Measurements from ENCODE around the gene PACRG. TPM values are rescaled to one million over a fixed set of nuclear protein-coding genes. Genes with fewer than 3 reads are reported as not detected.

PACRG gene
- total RNA-seq, 5 donors from 2014 or later (not counting 1 experiment from before 2014, with no cell fraction given), result 0.20 to 3.0 (median 1.2) TPM; not detected in 1

GRCh38 chr6:163285691-163286090 is 557.9 kb downstream of the PACRG start:
- WGBS (ENCODE audit: insufficient coverage), result 100% methylated on average over 1 of the region's 7 CpGs
- Mint-ChIP-seq H3K27me3 (peaks cover 4 to 5% of the 10 kb centered on the region in 2 donors), H3K9me3 (no peaks in the 10 kb centered on the region), H3K27ac (no peak overlapping the region), H3K36me3 (no peaks in the 10 kb centered on the region), H3K4me1 (no peaks in the 10 kb centered on the region), H3K4me3 (no peak overlapping the region)
- ChIA-PET CTCF (no interaction called here), POLR2A (no interaction called here)
- no peak overlapping the region for H3K27ac ChIP-seq (ENCODE audit: low read length)
- no peaks in the 10 kb centered on the region for H3K4me1 ChIP-seq (ENCODE audit: control insufficient read depth in 1 of 2, extremely low read depth in 1 of 2, insufficient read depth in 2 of 2, low read length in 2 of 2)
- no peak overlapping the region for H3K4me3 ChIP-seq (ENCODE audit: control insufficient read depth in 1 of 2, extremely low read depth in 1 of 2, low read length in 1 of 2)
- H3K9me3 ChIP-seq, result no peaks in the 10 kb centered on the region
- no peaks in the 10 kb centered on the region for H3K36me3 ChIP-seq (ENCODE audit: control insufficient read depth in 2 of 2, extremely low read depth in 1 of 2, insufficient read depth in 1 of 2, low read length in 1 of 2)
- peaks cover 0 to 15% of the 10 kb centered on the region in 2 experiments for H3K27me3 ChIP-seq (replicated peaks in 1 of 2; ENCODE audit: control insufficient read depth in 2 of 2, extremely low read depth in 1 of 2, insufficient read depth in 2 of 2, low read length in 1 of 2)
- DNase-seq (no peak), ATAC-seq (replicated peaks in 1 of 4) (no peak)

- Mint-ChIP-seq H3K4me1 (no peaks in the 10 kb centered on the region), H3K27ac (no peak overlapping the region), H3K36me3 (no peaks in the 10 kb centered on the region)
These were observed 559.9 kb downstream of the PACRG start for GRCh38 chr6:163287626-163288025.

GRCh38 chr6:163288066-163288465 is 560.3 kb downstream of the PACRG start:
- CTCF ChIA-PET, result no interaction called here
- POLR2A ChIA-PET, result no interaction called here
- H3K4me1 Mint-ChIP-seq, result no peaks in the 10 kb centered on the region

More at GRCh38 chr6:163287626-163288025, 559.9 kb downstream of the PACRG start:
- Histone ChIP-seq H3K27me3 (replicated peaks in 1 of 2; ENCODE audit: control insufficient read depth in 2 of 2, extremely low read depth in 1 of 2, insufficient read depth in 2 of 2, low read length in 1 of 2) (peaks cover 0 to 11% of the 10 kb centered on the region in 2 experiments), H3K27ac (ENCODE audit: low read length) (no peak overlapping the region), H3K4me3 (ENCODE audit: control insufficient read depth in 1 of 2, extremely low read depth in 1 of 2, low read length in 1 of 2) (no peak overlapping the region), H3K9me3 (no peaks in the 10 kb centered on the region), H3K36me3 (ENCODE audit: control insufficient read depth in 2 of 2, extremely low read depth in 1 of 2, insufficient read depth in 1 of 2, low read length in 1 of 2) (no peaks in the 10 kb centered on the region), H3K4me1 (ENCODE audit: control insufficient read depth in 1 of 2, extremely low read depth in 1 of 2, insufficient read depth in 2 of 2, low read length in 2 of 2) (no peaks in the 10 kb centered on the region)
- ChIA-PET CTCF (no interaction called here), POLR2A (no interaction called here)
- DNase-seq (no peak), ATAC-seq (replicated peaks in 1 of 4) (no peak)
- H3K27me3 Mint-ChIP-seq, result no peaks in the 10 kb centered on the region
- H3K9me3 Mint-ChIP-seq, result no peaks in the 10 kb centered on the region
- no peak overlapping the region for H3K4me3 Mint-ChIP-seq
- WGBS (ENCODE audit: insufficient coverage), result no CpG with 5 or more reads among the region's 8 CpGs

GRCh38 chr6:163288915-163289314 is 561.1 kb downstream of the PACRG start:
- Histone ChIP-seq H3K27me3 (replicated peaks in 1 of 2; ENCODE audit: control insufficient read depth in 2 of 2, extremely low read depth in 1 of 2, insufficient read depth in 2 of 2, low read length in 1 of 2) (peaks cover 0 to 11% of the 10 kb centered on the region in 2 experiments), H3K4me1 (ENCODE audit: control insufficient read depth in 1 of 2, extremely low read depth in 1 of 2, insufficient read depth in 2 of 2, low read length in 2 of 2) (no peaks in the 10 kb centered on the region), H3K27ac (ENCODE audit: low read length) (no peak overlapping the region), H3K9me3 (no peaks in the 10 kb centered on the region), H3K4me3 (ENCODE audit: control insufficient read depth in 1 of 2, extremely low read depth in 1 of 2, low read length in 1 of 2) (no peak overlapping the region), H3K36me3 (ENCODE audit: control insufficient read depth in 2 of 2, extremely low read depth in 1 of 2, insufficient read depth in 1 of 2, low read length in 1 of 2) (no peaks in the 10 kb centered on the region)
- Mint-ChIP-seq H3K27ac (no peak overlapping the region), H3K36me3 (no peaks in the 10 kb centered on the region), H3K27me3 (no peaks in the 10 kb centered on the region), H3K9me3 (no peaks in the 10 kb centered on the region), H3K4me1 (no peaks in the 10 kb centered on the region), H3K4me3 (no peak overlapping the region)
- CTCF ChIA-PET, result no interaction called here
- ATAC-seq (replicated peaks in 1 of 4) (no peak), DNase-seq (no peak)
- POLR2A ChIA-PET, result no interaction called here
- 91% methylated on average over 10 of the region's 11 CpGs for WGBS (ENCODE audit: insufficient coverage)

More at GRCh38 chr6:163288066-163288465, 560.3 kb downstream of the PACRG start:
- H3K27ac Mint-ChIP-seq, result no peak overlapping the region
- Histone ChIP-seq H3K27ac (ENCODE audit: low read length) (no peak overlapping the region), H3K36me3 (ENCODE audit: control insufficient read depth in 2 of 2, extremely low read depth in 1 of 2, insufficient read depth in 1 of 2, low read length in 1 of 2) (no peaks in the 10 kb centered on the region), H3K4me1 (ENCODE audit: control insufficient read depth in 1 of 2, extremely low read depth in 1 of 2, insufficient read depth in 2 of 2, low read length in 2 of 2) (no peaks in the 10 kb centered on the region), H3K9me3 (no peaks in the 10 kb centered on the region), H3K27me3 (replicated peaks in 1 of 2; ENCODE audit: control insufficient read depth in 2 of 2, extremely low read depth in 1 of 2, insufficient read depth in 2 of 2, low read length in 1 of 2) (peaks cover 0 to 11% of the 10 kb centered on the region in 2 experiments), H3K4me3 (ENCODE audit: control insufficient read depth in 1 of 2, extremely low read depth in 1 of 2, low read length in 1 of 2) (no peak overlapping the region)
- H3K36me3 Mint-ChIP-seq, result no peaks in the 10 kb centered on the region
- WGBS (ENCODE audit: insufficient coverage), result 89% methylated on average over 6 of the region's 8 CpGs
- no peaks in the 10 kb centered on the region for H3K9me3 Mint-ChIP-seq
- H3K4me3 Mint-ChIP-seq, result no peak overlapping the region
- DNase-seq (no peak), ATAC-seq (replicated peaks in 1 of 4) (no peak)
- no peaks in the 10 kb centered on the region for H3K27me3 Mint-ChIP-seq

GRCh38 chr6:163289447-163289846 is 561.7 kb downstream of the PACRG start:
- H3K27ac ChIP-seq (ENCODE audit: low read length), result no peak overlapping the region
- H3K36me3 Mint-ChIP-seq, result no peaks in the 10 kb centered on the region
- no CpG with 5 or more reads among the region's 4 CpGs for WGBS (ENCODE audit: insufficient coverage)
- no peak overlapping the region for H3K27ac Mint-ChIP-seq
- no peaks in the 10 kb centered on the region for H3K4me1 ChIP-seq (ENCODE audit: control insufficient read depth in 1 of 2, extremely low read depth in 1 of 2, insufficient read depth in 2 of 2, low read length in 2 of 2)
- DNase-seq (no peak), ATAC-seq (replicated peaks in 1 of 4) (no peak)
- no peaks in the 10 kb centered on the region for H3K4me1 Mint-ChIP-seq
- H3K4me3 Mint-ChIP-seq, result no peak overlapping the region
- no peaks in the 10 kb centered on the region for H3K36me3 ChIP-seq (ENCODE audit: control insufficient read depth in 2 of 2, extremely low read depth in 1 of 2, insufficient read depth in 1 of 2, low read length in 1 of 2)
- no peak overlapping the region for H3K4me3 ChIP-seq (ENCODE audit: control insufficient read depth in 1 of 2, extremely low read depth in 1 of 2, low read length in 1 of 2)
- no peaks in the 10 kb centered on the region for H3K9me3 ChIP-seq
- H3K9me3 Mint-ChIP-seq, result no peaks in the 10 kb centered on the region
- POLR2A ChIA-PET, result no interaction called here
- CTCF ChIA-PET, result no interaction called here
- H3K27me3 ChIP-seq (replicated peaks in 1 of 2; ENCODE audit: control insufficient read depth in 2 of 2, extremely low read depth in 1 of 2, insufficient read depth in 2 of 2, low read length in 1 of 2), result peaks cover 0 to 11% of the 10 kb centered on the region in 2 experiments
- H3K27me3 Mint-ChIP-seq, result no peaks in the 10 kb centered on the region

GRCh38 chr6:163290545-163291274 is 562.9 kb downstream of the PACRG start:
- POLR2A ChIA-PET, result no interaction called here
- H3K36me3 Mint-ChIP-seq, result no peaks in the 10 kb centered on the region

More at GRCh38 chr6:163290545-163291274, 562.9 kb downstream of the PACRG start:
- DNase-seq, result no peak
- Histone ChIP-seq H3K4me3 (ENCODE audit: control insufficient read depth in 1 of 2, extremely low read depth in 1 of 2, low read length in 1 of 2) (no peak overlapping the region), H3K27me3 (replicated peaks in 1 of 2; ENCODE audit: control insufficient read depth in 2 of 2, extremely low read depth in 1 of 2, insufficient read depth in 2 of 2, low read length in 1 of 2) (peaks cover 0 to 8% of the 10 kb centered on the region in 2 experiments), H3K4me1 (ENCODE audit: control insufficient read depth in 1 of 2, extremely low read depth in 1 of 2, insufficient read depth in 2 of 2, low read length in 2 of 2) (no peaks in the 10 kb centered on the region), H3K27ac (ENCODE audit: low read length) (no peak overlapping the region), H3K9me3 (no peaks in the 10 kb centered on the region), H3K36me3 (ENCODE audit: control insufficient read depth in 2 of 2, extremely low read depth in 1 of 2, insufficient read depth in 1 of 2, low read length in 1 of 2) (no peaks in the 10 kb centered on the region)
- no peaks in the 10 kb centered on the region for H3K27me3 Mint-ChIP-seq
- CTCF ChIA-PET, result interaction anchor here in 1 of 2 donors (0.7 kb wide), 1 partner anchor 8 kb away, joined by 3 read pairs; no protein-coding TSS in a partner anchor
- no peak for ATAC-seq (replicated peaks in 1 of 4)
- no peak overlapping the region for H3K27ac Mint-ChIP-seq
- WGBS (ENCODE audit: insufficient coverage), result 90% methylated on average over 22 of the region's 22 CpGs
- no peaks in the 10 kb centered on the region for H3K4me1 Mint-ChIP-seq
- H3K4me3 Mint-ChIP-seq, result no peak overlapping the region
- no peaks in the 10 kb centered on the region for H3K9me3 Mint-ChIP-seq
